Hepatocyte (in vitro differentiated cells): Measurements from ENCODE around the gene GART.

Experiments used
- EZH2 ChIP-seq: fragments of 200-600 bp; sonication (generic); IDR thresholded peaks from 2 replicates; pipeline ENCODE4 v1.6.1; 2016; ENCODE audit warnings: antibody characterized with exemption, mild to moderate bottlenecking, borderline replicate concordance
- EZH2phosphoT487 ChIP-seq: fragments of 200-600 bp; sonication (generic); IDR thresholded peaks from one replicate; pipeline ENCODE4 v1.6.1; 2018; ENCODE audit warnings: antibody characterized with exemption, mild to moderate bottlenecking, low read depth, moderate library complexity; ENCODE audit not compliant: unreplicated experiment, severe bottlenecking
- TF ChIP-seq, protein P1 (sequence below): fragments of 200-600 bp; sonication (generic); IDR thresholded peaks from 2 replicates; pipeline ENCODE4 v1.5.1; 2016; ENCODE audit warnings: antibody characterized with exemption, mild to moderate bottlenecking; ENCODE audit not compliant: poor library complexity

DNA sequence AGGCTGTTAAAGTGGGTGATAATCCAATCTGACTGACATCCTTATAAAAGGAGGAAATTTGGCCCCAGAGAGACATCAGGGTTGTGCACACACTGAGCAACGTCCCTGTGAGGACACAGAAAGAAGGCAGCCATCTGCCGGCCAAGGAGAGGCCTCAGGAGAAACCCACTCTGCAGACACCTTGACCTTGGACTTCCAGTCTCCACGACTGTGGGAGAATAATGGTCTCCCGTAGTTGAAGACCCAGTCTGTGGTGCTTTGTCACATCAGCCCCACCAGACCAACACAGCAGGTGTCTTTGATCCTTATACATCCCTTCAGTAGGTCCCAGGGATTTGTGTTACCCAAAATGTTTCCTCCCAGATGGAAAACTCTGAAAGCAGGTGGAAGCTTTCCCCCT is 46.2 kb downstream of the GART start:
- TF ChIP-seq, protein P1, sequence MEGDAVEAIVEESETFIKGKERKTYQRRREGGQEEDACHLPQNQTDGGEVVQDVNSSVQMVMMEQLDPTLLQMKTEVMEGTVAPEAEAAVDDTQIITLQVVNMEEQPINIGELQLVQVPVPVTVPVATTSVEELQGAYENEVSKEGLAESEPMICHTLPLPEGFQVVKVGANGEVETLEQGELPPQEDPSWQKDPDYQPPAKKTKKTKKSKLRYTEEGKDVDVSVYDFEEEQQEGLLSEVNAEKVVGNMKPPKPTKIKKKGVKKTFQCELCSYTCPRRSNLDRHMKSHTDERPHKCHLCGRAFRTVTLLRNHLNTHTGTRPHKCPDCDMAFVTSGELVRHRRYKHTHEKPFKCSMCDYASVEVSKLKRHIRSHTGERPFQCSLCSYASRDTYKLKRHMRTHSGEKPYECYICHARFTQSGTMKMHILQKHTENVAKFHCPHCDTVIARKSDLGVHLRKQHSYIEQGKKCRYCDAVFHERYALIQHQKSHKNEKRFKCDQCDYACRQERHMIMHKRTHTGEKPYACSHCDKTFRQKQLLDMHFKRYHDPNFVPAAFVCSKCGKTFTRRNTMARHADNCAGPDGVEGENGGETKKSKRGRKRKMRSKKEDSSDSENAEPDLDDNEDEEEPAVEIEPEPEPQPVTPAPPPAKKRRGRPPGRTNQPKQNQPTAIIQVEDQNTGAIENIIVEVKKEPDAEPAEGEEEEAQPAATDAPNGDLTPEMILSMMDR = no peak
- TF ChIP-seq EZH2 = no peak
- no peak for TF ChIP-seq EZH2phosphoT487
